ENCODE data around the gene ATN1. TPM values are rescaled to one million over a fixed set of nuclear protein-coding genes. Genes with fewer than 3 reads are reported as not detected.
A peak's percentile ranks its signal among the peaks of the same experiment; 100 is the strongest.

Gene ATN1
- total and polyA plus RNA-seq, 10 donors, result 10.1 to 112 (median 73.1) TPM

DNA sequence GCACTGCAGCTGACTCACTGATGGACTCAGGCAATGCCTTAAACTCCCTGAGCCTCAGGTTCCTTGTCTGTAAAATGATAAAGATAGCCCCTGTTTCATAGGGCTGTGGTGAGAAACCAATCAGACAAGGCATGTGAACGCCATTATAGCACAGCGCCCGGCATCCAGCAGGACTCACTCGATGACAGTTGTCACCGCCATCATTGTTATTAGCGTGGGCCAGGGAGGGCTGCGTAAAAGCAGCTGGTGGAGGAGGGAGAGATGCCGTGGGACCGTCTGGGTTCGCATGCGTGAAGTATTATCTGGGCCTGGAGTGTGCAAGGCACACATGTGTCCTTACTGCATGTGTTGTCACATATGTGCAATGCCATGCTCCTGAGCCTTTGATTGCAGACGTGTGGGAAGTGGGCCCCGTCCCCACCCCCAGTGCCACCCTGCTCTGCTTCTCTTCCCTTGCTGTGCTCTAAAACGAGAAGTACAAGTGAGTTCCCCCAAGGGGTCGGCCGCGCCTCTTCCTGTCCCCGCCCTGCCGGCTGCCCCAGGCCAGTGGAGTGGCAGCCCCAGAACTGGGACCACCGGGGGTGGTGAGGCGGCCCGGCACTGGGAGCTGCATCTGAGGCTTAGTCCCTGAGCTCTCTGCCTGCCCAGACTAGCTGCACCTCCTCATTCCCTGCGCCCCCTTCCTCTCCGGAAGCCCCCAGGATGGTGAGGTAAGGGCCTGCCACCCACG, 23.2 kb downstream of the ATN1 start, which contains the start of gene PTPN6:
TSS of gene PTPN6 (plus strand) at position 546 of the 730 bp plus-strand sequence. CDS start at position 703, 157 bp downstream.
- intact Hi-C loops (cut with DNase I; ENCODE audit: low total_unique reads), result no loop called here
- Histone ChIP-seq H3K4me1 (peaks cover 51 to 92% (median 84%) of the 10 kb centered on the region in 6 donors), H3K27ac (peak within 1 kb of the TSS; percentile 87 to 99 (median 96)), H3K36me3 (peaks cover 0 to 43% (median 14%) of the 10 kb centered on the region in 6 donors), H3K4me3 (peak within 1 kb of the TSS; percentile 64 to 98 (median 89)), H3K9me3 (no peaks in the 10 kb centered on the region), H3K27me3 (replicated peaks in 1 of 7) (no peaks in the 10 kb centered on the region)
- peak; percentile 94 to 98 (median 97) for TF ChIP-seq POLR2AphosphoS5 (IDR thresholded peaks at IDR 0.05)
- TF ChIP-seq POLR2A (IDR thresholded peaks at IDR 0.05), result peak in 2 of 3 donors; percentile 55 to 77
- TF ChIP-seq, protein P1, sequence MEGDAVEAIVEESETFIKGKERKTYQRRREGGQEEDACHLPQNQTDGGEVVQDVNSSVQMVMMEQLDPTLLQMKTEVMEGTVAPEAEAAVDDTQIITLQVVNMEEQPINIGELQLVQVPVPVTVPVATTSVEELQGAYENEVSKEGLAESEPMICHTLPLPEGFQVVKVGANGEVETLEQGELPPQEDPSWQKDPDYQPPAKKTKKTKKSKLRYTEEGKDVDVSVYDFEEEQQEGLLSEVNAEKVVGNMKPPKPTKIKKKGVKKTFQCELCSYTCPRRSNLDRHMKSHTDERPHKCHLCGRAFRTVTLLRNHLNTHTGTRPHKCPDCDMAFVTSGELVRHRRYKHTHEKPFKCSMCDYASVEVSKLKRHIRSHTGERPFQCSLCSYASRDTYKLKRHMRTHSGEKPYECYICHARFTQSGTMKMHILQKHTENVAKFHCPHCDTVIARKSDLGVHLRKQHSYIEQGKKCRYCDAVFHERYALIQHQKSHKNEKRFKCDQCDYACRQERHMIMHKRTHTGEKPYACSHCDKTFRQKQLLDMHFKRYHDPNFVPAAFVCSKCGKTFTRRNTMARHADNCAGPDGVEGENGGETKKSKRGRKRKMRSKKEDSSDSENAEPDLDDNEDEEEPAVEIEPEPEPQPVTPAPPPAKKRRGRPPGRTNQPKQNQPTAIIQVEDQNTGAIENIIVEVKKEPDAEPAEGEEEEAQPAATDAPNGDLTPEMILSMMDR (IDR thresholded peaks at IDR 0.05 in 8 of 11, conservative IDR thresholded peaks at IDR 0.05 in 3 of 11), result peak in 3 of 11 experiments; percentile 8 to 19 (median 14)
- DNase-seq, result peak; percentile 99
- 11 to 45% (median 22%) methylated on average over 22 to 25 of the region's 25 CpGs for WGBS, 5 donors

DNA sequence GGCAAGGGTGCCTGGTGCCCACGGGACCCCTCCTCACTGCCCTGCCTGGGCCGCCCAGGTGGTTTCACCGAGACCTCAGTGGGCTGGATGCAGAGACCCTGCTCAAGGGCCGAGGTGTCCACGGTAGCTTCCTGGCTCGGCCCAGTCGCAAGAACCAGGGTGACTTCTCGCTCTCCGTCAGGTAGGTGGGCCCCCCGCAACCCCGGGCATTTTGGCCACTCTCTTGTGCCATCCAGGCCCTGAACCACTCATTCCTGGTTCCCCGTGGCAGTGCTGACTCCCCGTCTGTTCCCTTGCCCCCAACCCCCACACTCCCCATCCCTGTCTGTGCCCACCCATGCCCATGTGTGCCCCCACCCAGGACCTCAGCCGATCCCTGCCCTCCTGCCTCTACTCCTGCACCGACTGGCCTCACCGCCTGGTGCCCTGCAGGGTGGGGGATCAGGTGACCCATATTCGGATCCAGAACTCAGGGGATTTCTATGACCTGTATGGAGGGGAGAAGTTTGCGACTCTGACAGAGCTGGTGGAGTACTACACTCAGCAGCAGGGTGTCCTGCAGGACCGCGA, 23.9 kb downstream of the ATN1 start:
- no peak for DNase-seq
- no peaks in the 10 kb centered on the region for H3K27me3 ChIP-seq (replicated peaks in 1 of 7)
- intact Hi-C loops (cut with DNase I; ENCODE audit: low total_unique reads), result no loop called here
- peak overlapping the region; percentile 64 to 98 (median 89) for H3K4me3 ChIP-seq
- 17 to 52% (median 26%) methylated on average over 17 to 20 of the region's 20 CpGs for WGBS, 5 donors
- TF ChIP-seq POLR2AphosphoS5 (IDR thresholded peaks at IDR 0.05) (no peak), POLR2A (IDR thresholded peaks at IDR 0.05) (no peak)
- TF ChIP-seq, protein P1 (IDR thresholded peaks at IDR 0.05 in 8 of 11, conservative IDR thresholded peaks at IDR 0.05 in 3 of 11), result no peak
- H3K27ac ChIP-seq, result peak overlapping the region; percentile 87 to 99 (median 96)
- peaks cover 52 to 92% (median 84%) of the 10 kb centered on the region in 6 donors for H3K4me1 ChIP-seq
- no peaks in the 10 kb centered on the region for H3K9me3 ChIP-seq
- peaks cover 0 to 49% (median 21%) of the 10 kb centered on the region in 6 donors for H3K36me3 ChIP-seq

DNA sequence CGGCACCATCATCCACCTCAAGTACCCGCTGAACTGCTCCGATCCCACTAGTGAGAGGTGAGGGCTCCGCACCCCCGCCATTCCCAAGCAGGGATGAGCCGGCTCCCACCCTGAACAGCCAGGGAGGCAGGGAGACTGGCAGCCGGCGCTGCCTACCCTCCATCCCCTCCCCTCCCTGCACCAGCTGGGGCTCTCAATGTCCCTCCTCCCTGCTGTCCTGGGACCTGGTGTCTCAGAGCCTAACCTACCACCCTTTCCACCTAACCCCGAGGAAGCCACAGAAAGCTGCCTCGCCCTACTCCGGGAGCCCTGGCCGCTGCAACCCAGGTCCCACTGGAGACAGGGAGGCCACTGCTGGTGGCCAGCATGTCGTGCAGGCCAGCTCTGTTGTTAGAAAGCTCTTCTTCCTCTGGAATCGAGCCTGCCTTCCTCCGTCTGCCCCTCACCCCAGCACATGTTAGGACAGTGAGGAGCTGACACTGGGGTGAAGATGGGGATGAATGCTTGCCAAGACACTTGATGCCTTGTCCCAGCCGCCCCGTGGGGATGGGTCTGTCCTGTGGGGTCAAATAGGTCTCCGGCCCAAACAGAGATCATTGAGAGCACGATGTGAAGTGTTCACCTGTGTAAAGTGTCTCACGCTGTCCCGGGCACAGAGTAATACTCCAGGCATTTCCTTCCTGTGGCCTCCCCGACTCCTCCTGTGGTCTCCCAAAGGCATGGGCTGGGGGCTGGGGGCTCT, 24.5 kb downstream of the ATN1 start:
- 13 to 41% (median 21%) methylated on average over 13 to 22 of the region's 22 CpGs for WGBS, 5 donors
- Histone ChIP-seq H3K27me3 (replicated peaks in 1 of 7) (no peaks in the 10 kb centered on the region), H3K27ac (peak overlapping the region; percentile 87 to 99 (median 96)), H3K36me3 (peaks cover 0 to 55% (median 28%) of the 10 kb centered on the region in 6 donors), H3K9me3 (no peaks in the 10 kb centered on the region), H3K4me3 (peak overlapping the region; percentile 64 to 98 (median 89)), H3K4me1 (peaks cover 52 to 92% (median 84%) of the 10 kb centered on the region in 6 donors)
- intact Hi-C loops (cut with DNase I; ENCODE audit: low total_unique reads), result no loop called here
- peak; percentile 84 for DNase-seq
- TF ChIP-seq POLR2AphosphoS5 (IDR thresholded peaks at IDR 0.05) (peak in 2 of 3 donors; percentile 19 to 62), POLR2A (IDR thresholded peaks at IDR 0.05) (no peak)
- TF ChIP-seq, protein P1 (IDR thresholded peaks at IDR 0.05 in 8 of 11, conservative IDR thresholded peaks at IDR 0.05 in 3 of 11), result no peak

Measured in spleen (tissue), 11 donors.